Smooth muscle cell (in vitro differentiated cells): ENCODE results near the gene ZNF398. TPM values are rescaled to one million over a fixed set of nuclear protein-coding genes. Genes with fewer than 3 reads are reported as not detected.

Experiments
- DNase-seq: peaks from one replicate; lab custom pipeline; 2025; ENCODE audit not compliant: unreplicated experiment; lab: John Stamatoyannopoulos, UW
- H2AFZ ChIP-seq: fragments of 200-600 bp; sonication (generic); 2 replicates; pipeline ENCODE4 v1.6.0; 2016; ENCODE audit warnings: antibody characterized with exemption, low read depth, mild to moderate bottlenecking
- H3F3A ChIP-seq: fragments of 200-600 bp; sonication (generic); 2 replicates; pipeline ENCODE4 v1.6.0; 2017; ENCODE audit warnings: antibody characterized with exemption, low read depth
- H3K27ac ChIP-seq: fragments of 200-600 bp; sonication (generic); 2 replicates; pipeline ENCODE4 v1.5.1; 2016; ENCODE audit warnings: low read depth, mild to moderate bottlenecking
- H3K27me3 ChIP-seq: fragments of 200-600 bp; sonication (generic); 2 replicates; pipeline ENCODE4 v1.6.1; 2016; ENCODE audit warnings: low read depth, mild to moderate bottlenecking
- H3K36me3 ChIP-seq: fragments of 200-600 bp; sonication (generic); 2 replicates; pipeline ENCODE4 v1.5.1; 2016; ENCODE audit warnings: low read depth
- H3K4me1 ChIP-seq: fragments of 200-600 bp; sonication (generic); 2 replicates; pipeline ENCODE4 v1.5.1; 2016; ENCODE audit warnings: low read depth
- H3K4me2 ChIP-seq: fragments of 200-600 bp; sonication (generic); 2 replicates; pipeline ENCODE4 v1.6.0; 2016; ENCODE audit warnings: mild to moderate bottlenecking
- H3K4me3 ChIP-seq: fragments of 200-600 bp; sonication (generic); 2 replicates; pipeline ENCODE4 v1.5.1; 2016; ENCODE audit warnings: mild to moderate bottlenecking
- H3K79me2 ChIP-seq: fragments of 200-600 bp; sonication (generic); 2 replicates; pipeline ENCODE4 v1.6.0; 2016; ENCODE audit warnings: low read depth, mild to moderate bottlenecking
- H3K9ac ChIP-seq: fragments of 200-600 bp; sonication (generic); 2 replicates; pipeline ENCODE4 v1.6.0; 2016; ENCODE audit warnings: low read depth
- H3K9me3 ChIP-seq: fragments of 200-600 bp; sonication (generic); replicated peaks from 2 replicates; pipeline ENCODE4 v1.5.1; 2016; ENCODE audit warnings: low read depth
- H4K20me1 ChIP-seq: fragments of 200-600 bp; sonication (generic); 2 replicates; pipeline ENCODE4 v1.6.0; 2016; ENCODE audit warnings: low read depth
- WGBS: methylation state at CpG from one replicate; pipeline ENCODE4 v1.1.7; 2016; ENCODE audit warnings: low lambda C conversion rate; 5-methylcytosine and 5-hydroxymethylcytosine counted together
- polyA plus RNA-seq: library from polyadenylated mRNA; unstranded; fragments of >200 nt; fragmentation: Nextera tagmentation; extraction: Ambion mirVana; gene quantifications from 2 replicates; pipeline ENCODE4 v1.2.1, GENCODE V29; 2016
- total RNA-seq: library from RNA; depleted of rRNA; stranded (reverse); fragments of >200 nt; gene quantifications from 2 replicates; pipeline ENCODE4 v1.2.3, GENCODE V29; 2014
- TF ChIP-seq, protein P1 (sequence below): fragments of 200-600 bp; sonication (generic); IDR thresholded peaks from 2 replicates; pipeline ENCODE4 v1.5.1; 2017; ENCODE audit warnings: borderline replicate concordance, mild to moderate bottlenecking, antibody characterized with exemption; ENCODE audit not compliant: insufficient read depth, poor library complexity, severe bottlenecking

Gene ZNF398
- total and polyA plus RNA-seq, 2 experiments from 2014 or later, result 9.0 to 15.1 TPM

DNA sequence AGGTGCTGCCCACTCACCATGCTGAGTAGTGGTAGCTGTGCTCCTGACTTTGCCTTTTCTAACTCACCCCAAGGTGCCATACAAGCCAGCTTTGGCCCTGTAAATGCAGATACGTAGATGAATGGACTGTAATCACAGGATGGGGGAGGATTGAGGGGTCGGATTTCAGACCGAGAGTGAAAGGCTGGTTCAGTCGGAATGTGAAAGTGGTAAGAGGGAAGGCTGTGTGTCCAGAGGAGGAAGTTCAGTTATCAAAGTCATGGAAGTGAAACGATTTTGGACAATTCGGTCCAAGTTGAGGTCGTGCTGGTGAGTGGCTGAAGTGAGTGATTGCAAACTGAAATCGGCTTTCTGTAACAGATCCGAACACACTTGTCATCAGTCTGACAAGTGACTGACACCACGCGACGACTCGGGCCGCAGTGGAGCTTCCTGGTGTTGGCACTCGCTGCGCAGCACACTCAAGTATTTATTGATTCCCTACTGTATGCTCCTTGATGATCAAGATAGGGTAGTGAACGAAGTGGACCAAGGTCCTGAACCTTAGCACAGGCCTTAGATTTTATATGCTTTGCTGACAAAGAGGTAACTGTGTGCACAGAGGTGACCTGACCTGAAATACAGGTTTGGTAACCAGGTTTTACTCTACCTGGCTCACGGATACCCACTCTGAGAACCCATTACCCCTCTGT, 58.6 kb downstream of the ZNF398 start:
- DNase-seq, result no peak
- no peaks in the 10 kb centered on the region for H3K4me1 ChIP-seq
- H3K9ac ChIP-seq, result no peak overlapping the region
- peaks cover 3% of the 10 kb centered on the region for H3K36me3 ChIP-seq
- peaks cover 19% of the 10 kb centered on the region for H4K20me1 ChIP-seq
- TF ChIP-seq, protein P1, sequence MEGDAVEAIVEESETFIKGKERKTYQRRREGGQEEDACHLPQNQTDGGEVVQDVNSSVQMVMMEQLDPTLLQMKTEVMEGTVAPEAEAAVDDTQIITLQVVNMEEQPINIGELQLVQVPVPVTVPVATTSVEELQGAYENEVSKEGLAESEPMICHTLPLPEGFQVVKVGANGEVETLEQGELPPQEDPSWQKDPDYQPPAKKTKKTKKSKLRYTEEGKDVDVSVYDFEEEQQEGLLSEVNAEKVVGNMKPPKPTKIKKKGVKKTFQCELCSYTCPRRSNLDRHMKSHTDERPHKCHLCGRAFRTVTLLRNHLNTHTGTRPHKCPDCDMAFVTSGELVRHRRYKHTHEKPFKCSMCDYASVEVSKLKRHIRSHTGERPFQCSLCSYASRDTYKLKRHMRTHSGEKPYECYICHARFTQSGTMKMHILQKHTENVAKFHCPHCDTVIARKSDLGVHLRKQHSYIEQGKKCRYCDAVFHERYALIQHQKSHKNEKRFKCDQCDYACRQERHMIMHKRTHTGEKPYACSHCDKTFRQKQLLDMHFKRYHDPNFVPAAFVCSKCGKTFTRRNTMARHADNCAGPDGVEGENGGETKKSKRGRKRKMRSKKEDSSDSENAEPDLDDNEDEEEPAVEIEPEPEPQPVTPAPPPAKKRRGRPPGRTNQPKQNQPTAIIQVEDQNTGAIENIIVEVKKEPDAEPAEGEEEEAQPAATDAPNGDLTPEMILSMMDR, result no peak
- no peak overlapping the region for H3K27ac ChIP-seq
- H2AFZ ChIP-seq, result no peak overlapping the region
- no peaks in the 10 kb centered on the region for H3K9me3 ChIP-seq
- H3K27me3 ChIP-seq, result no peaks in the 10 kb centered on the region
- H3K4me2 ChIP-seq, result no peak overlapping the region
- H3K79me2 ChIP-seq, result peaks cover 15% of the 10 kb centered on the region
- 75% methylated on average over 18 of the region's 18 CpGs for WGBS
- H3K4me3 ChIP-seq, result no peak overlapping the region
- H3F3A ChIP-seq, result no peaks in the 10 kb centered on the region

DNA sequence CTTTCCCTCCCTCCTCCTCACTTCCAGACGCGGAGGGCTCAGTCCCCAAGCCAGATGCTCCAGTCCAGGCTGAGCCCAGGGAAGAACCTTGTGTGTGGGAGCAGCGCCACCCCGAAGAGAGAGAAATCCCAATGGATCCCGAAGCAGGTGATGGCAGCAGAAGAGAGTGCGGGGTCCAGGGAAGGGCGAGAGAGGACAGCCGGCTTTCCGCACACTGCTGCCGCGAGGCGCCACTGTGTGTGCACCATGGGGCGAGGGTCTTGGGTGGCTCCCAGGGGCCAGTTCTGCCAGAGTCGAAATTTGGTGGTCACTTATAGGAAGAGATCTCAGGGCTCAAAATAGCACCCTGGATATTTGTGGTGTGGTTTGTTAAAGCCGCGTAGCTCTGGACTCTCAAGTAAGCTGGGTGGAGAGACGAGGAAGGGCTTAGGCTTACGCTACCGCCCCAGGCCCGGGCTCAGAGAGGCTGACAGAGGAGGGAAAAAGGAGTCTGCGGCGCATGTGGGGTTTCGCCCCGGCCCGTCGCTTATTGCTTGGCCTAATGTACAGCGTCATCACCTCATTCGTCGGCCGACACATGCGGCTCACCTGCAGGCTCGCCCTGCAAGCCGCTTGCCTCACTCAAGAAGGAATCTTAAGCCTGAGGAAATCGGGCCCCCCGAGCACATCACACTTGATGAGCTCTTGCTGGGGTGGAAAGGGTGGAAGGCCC, 60.2 kb downstream of the ZNF398 start:
- H3K79me2 ChIP-seq, result peaks cover 15% of the 10 kb centered on the region
- peaks cover 19% of the 10 kb centered on the region for H4K20me1 ChIP-seq
- H3K9ac ChIP-seq, result no peak overlapping the region
- H3K27ac ChIP-seq, result no peak overlapping the region
- H2AFZ ChIP-seq, result no peak overlapping the region
- no peaks in the 10 kb centered on the region for H3K27me3 ChIP-seq
- no peaks in the 10 kb centered on the region for H3K9me3 ChIP-seq
- H3K4me3 ChIP-seq, result no peak overlapping the region
- no peaks in the 10 kb centered on the region for H3K4me1 ChIP-seq
- 94% methylated on average over 35 of the region's 35 CpGs for WGBS
- TF ChIP-seq, protein P1, result no peak
- peaks cover 7% of the 10 kb centered on the region for H3K36me3 ChIP-seq
- no peak for DNase-seq
- no peak overlapping the region for H3K4me2 ChIP-seq
- no peaks in the 10 kb centered on the region for H3F3A ChIP-seq

DNA sequence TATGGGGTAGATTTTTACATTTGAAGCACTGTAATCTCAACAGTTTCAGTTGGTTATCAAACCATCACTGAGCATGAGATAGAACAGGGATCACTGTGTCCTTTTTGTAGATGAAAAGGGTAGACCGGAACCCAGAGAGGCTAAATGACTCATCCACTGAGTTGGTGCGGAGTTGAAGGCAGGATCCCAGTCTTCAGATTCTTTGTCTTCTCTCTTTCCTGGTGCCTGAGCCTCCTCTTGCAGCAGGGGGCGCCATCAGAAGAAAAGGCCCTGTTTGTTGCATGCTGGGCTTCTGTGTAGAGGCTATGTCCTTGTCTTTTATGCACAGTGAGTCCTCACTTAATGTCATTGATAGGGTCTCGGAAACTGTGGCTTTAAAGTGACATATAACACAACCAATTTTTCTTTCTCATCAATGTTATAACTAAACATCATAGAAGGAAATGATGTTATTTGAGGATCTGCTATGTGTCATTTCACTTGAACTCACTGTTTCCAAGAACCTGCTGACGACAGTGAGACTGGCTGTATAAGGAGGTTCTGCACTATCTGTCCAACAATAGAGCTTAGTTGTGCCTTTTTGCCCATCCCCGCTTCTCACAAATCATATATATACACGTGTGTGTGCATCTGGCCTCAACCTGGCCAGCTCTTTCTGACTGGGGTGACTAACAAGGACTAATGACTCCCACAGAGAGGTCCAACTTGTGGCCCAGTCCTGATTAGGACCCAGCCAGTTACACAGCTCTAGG, 62.4 kb downstream of the ZNF398 start:
- no peaks in the 10 kb centered on the region for H3K27me3 ChIP-seq
- H3K36me3 ChIP-seq, result peaks cover 7% of the 10 kb centered on the region
- H3K4me1 ChIP-seq, result no peaks in the 10 kb centered on the region
- H2AFZ ChIP-seq, result no peak overlapping the region
- no peak overlapping the region for H3K4me2 ChIP-seq
- H3K27ac ChIP-seq, result no peak overlapping the region
- peaks cover under 1% of the 10 kb centered on the region for H3K79me2 ChIP-seq
- TF ChIP-seq, protein P1, result peak; percentile 62
- DNase-seq, result no peak
- H3K4me3 ChIP-seq, result no peak overlapping the region
- H3K9ac ChIP-seq, result no peak overlapping the region
- no peaks in the 10 kb centered on the region for H3K9me3 ChIP-seq
- peaks cover 11% of the 10 kb centered on the region for H4K20me1 ChIP-seq
- H3F3A ChIP-seq, result no peaks in the 10 kb centered on the region
- WGBS, result 54% methylated on average over 7 of the region's 7 CpGs
